Skeletal muscle tissue (tissue), 4 donors: Measurements from ENCODE around the gene GID4. TPM values are rescaled to one million over a fixed set of nuclear protein-coding genes. Genes with fewer than 3 reads are reported as not detected.
A peak's percentile ranks its signal among the peaks of the same experiment; 100 is the strongest.

Experiments
- H3K27ac ChIP-seq: one replicate; pipeline ENCODE4 v1.7.0; 2013; ENCODE audit warnings: mild to moderate bottlenecking, low read depth, low read length, inconsistent platforms
- H3K27me3 ChIP-seq, 3 donors: one replicate each; pipeline ENCODE4 v1.7.0; 2013; ENCODE audit warnings: low read length in 3 of 3; ENCODE audit not compliant: control insufficient read depth in 3 of 3, insufficient read depth in 3 of 3
- H3K36me3 ChIP-seq, 3 donors: one replicate each; pipeline ENCODE4 v1.7.0; 2013; ENCODE audit warnings: low read length in 3 of 3; ENCODE audit not compliant: control insufficient read depth in 3 of 3, insufficient read depth in 3 of 3
- H3K4me1 ChIP-seq, 3 donors: one replicate each; pipeline ENCODE4 v1.7.0; 2013; ENCODE audit warnings: low read length in 3 of 3, mild to moderate bottlenecking in 3 of 3; ENCODE audit not compliant: control insufficient read depth in 3 of 3, insufficient read depth in 3 of 3
- H3K4me3 ChIP-seq, 3 donors: one replicate each; pipeline ENCODE4 v1.7.0; 2013; ENCODE audit warnings: low read length in 3 of 3
- H3K9ac ChIP-seq, 3 donors: one replicate each; pipeline ENCODE4 v1.7.0; 2013; ENCODE audit warnings: low read length in 3 of 3, mild to moderate bottlenecking in 3 of 3, moderate library complexity in 2 of 3, low read depth in 1 of 3
- H3K9me3 ChIP-seq, 3 donors: one replicate each; pipeline ENCODE4 v1.7.0; 2013; ENCODE audit warnings: low read length in 3 of 3; ENCODE audit not compliant: control insufficient read depth in 3 of 3
- total RNA-seq: library from RNA; depleted of rRNA; stranded (reverse); fragments of >200 nt; gene quantifications from one replicate; pipeline ENCODE4 v1.2.3, GENCODE V29; 2014
- donor health status: Osteomylitis.

The GID4 gene
- total RNA-seq, 1 donor from 2014 or later: 5.2 TPM

DNA sequence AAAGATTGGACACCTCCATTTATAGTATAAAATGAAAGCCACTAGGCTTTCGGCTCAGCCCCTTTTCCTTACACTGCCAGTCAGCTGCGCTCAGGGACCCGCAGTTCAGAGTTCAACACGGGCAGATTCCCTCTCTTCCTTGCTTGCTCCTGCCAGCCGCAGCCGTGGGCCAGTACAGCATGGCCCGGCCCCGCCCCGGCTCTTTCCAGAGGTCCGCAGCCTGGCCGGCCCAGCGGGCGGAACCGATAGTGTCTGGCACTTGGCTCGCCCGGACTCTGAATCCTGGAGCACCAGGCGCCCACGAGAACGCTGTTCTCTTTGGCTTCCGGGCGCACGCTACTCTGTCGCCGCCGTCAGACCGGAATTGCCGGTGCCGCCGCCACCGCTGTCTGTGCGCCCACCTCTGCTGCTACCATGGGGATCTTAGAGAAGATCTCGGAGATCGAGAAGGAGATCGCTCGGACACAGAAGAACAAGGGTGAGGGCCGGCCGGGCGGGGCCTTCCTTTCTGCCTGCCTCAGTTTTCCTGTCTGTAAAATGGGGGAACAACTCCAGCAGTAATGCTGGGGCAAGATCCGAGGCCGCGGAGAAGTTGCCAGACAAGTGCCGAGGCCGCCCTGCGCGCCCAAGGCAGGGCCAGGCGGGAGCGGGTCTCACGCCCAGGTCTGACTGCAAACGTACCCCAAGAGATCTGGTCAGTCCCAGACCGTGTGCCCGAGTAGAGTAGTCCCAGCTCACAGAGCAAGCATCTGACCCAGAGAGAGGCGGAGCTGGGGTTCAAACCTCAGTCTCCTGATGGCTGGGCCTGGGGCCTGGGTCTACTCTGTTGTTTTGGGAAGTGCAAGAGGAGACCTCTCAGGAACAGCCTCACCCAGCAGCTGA, 48.6 kb downstream of the GID4 start, which contains the start of gene DRG2:
Gene DRG2, plus strand, starts transcription at position 339 of the 882 bp plus-strand sequence. Its CDS starts 76 bp downstream, at position 415.
- Histone ChIP-seq H3K36me3 (peaks cover 0 to 7% (median 0%) of the 10 kb centered on the region in 3 donors), H3K27me3 (no peaks in the 10 kb centered on the region), H3K4me3 (peak within 1 kb of the TSS; percentile 93 to 96 (median 96)), H3K4me1 (peaks cover 10 to 15% (median 10%) of the 10 kb centered on the region in 3 donors), H3K9me3 (no peaks in the 10 kb centered on the region), H3K9ac (peak within 1 kb of the TSS; percentile 90 to 92 (median 92)), H3K27ac (peak within 1 kb of the TSS; percentile 88)

DNA sequence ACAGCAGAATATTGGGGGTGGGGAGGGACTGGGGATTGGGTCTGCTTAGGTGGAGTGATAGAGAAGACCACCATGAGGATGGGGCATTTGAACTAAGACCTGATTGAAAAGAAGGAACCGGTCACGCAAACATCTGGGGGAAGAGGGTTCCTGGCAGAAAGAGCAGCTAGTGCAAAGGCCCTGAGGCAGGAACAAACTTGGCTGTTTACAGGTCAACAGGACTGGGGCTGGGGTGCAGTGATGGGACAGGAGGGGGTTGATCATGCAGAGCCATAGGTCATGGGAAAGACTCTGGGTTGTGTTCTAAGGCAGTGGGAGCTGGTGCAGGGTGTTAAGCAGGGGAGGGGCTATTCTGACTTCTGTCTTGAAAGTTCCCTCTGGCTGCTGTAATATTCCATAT, 50.4 kb downstream of the GID4 start:
- Histone ChIP-seq H3K4me3 (no peak overlapping the region), H3K4me1 (peaks cover 10 to 21% (median 16%) of the 10 kb centered on the region in 3 donors), H3K36me3 (peaks cover 8 to 19% (median 9%) of the 10 kb centered on the region in 3 donors), H3K9ac (no peak overlapping the region), H3K27me3 (no peaks in the 10 kb centered on the region), H3K9me3 (no peaks in the 10 kb centered on the region), H3K27ac (no peak overlapping the region)

DNA sequence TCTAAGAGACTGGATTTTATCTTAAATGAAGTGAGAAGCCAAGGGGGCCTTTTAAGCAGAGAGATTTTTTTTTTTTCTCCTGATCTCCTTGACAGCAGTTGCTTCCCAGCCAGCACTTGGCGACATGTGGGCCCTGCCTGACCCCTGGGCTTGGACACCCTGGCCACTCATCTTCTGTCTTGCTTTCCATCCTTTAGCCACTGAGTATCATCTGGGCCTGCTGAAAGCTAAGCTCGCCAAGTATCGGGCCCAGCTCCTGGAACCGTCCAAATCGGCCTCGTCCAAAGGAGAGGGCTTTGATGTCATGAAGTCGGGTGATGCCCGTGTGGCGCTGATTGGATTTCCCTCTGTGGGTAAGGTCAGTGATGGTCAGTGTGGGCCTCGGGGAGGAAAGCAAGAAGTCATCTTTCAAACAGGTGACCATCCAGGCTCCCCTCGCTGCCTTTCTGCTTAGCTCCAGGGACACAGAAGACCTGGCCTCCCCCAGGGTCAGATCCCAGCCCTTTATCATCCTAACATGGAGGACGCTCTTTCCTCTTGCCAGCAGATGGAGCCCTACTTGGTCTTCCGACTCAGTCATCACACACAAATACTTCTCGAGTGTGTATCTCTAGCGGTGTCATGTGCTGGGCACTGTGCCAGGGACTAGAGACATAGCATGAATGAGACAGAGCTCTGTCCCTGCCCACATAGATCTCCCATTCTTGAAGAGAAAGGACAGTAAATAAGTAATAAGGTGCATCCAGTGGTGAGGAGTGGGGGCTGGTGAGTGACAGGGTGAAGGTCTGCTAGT, 54.6 kb downstream of the GID4 start:
- H3K36me3 ChIP-seq: peaks cover 29 to 53% (median 41%) of the 10 kb centered on the region in 3 donors

DNA sequence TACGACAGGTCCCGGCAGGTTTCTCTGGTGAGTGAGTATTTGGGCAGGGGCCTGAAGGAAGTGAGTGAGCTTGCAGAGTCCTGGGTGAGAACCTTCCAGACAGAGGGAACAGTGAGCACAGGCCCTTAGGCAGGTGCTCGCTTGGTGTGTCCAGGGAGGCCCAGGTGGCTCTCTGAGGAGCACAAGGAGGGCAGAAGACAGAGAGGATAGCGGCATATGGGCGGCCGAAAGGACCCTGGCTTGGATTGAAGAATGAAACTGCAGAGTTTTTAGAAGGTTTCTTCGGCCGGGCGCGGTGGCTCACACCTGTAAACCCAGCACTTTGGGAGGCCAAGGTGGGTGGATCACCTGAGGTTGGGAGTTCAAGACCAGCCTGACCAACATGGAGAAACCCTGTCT, 55.2 kb downstream of the GID4 start:
- Histone ChIP-seq H3K9ac (no peak overlapping the region), H3K36me3 (peaks cover 33 to 59% (median 47%) of the 10 kb centered on the region in 3 donors), H3K27me3 (no peaks in the 10 kb centered on the region), H3K9me3 (no peaks in the 10 kb centered on the region), H3K4me1 (peaks cover 0 to 6% (median 6%) of the 10 kb centered on the region in 3 donors), H3K27ac (no peak overlapping the region), H3K4me3 (no peak overlapping the region)

More for the DNA sequence above, 54.6 kb downstream of the GID4 start:
- no peaks in the 10 kb centered on the region for H3K27me3 ChIP-seq
- H3K9me3 ChIP-seq: no peaks in the 10 kb centered on the region
- no peak overlapping the region for H3K27ac ChIP-seq
- peaks cover 2 to 10% (median 8%) of the 10 kb centered on the region in 3 donors for H3K4me1 ChIP-seq
- no peak overlapping the region for H3K4me3 ChIP-seq
- H3K9ac ChIP-seq: peak overlapping the region in 1 of 3 donors; percentile 33

DNA sequence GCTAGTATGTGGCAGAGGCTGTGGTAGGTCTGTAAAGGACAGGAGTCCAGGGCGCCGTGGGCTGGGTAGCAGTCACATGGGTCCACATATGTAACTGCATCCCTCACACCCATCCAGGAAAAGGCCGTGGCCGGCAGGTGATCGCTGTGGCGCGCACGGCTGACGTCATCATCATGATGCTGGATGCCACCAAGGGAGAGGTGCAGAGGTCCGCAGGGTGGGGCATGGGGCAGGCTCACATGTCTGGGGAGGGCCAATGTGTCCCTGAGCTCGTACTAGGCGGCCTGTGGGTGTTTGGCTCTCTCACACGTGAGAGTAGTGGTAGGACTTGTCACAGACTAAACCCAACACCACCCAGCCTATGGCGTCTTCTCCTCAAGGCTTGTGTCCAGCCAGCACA, 60.3 kb downstream of the GID4 start:
- H3K27ac ChIP-seq: no peak overlapping the region
- no peaks in the 10 kb centered on the region for H3K4me1 ChIP-seq
- peaks cover 53 to 82% (median 79%) of the 10 kb centered on the region in 3 donors for H3K36me3 ChIP-seq
- no peaks in the 10 kb centered on the region for H3K9me3 ChIP-seq
- no peak overlapping the region for H3K9ac ChIP-seq
- no peaks in the 10 kb centered on the region for H3K27me3 ChIP-seq
- no peak overlapping the region for H3K4me3 ChIP-seq

DNA sequence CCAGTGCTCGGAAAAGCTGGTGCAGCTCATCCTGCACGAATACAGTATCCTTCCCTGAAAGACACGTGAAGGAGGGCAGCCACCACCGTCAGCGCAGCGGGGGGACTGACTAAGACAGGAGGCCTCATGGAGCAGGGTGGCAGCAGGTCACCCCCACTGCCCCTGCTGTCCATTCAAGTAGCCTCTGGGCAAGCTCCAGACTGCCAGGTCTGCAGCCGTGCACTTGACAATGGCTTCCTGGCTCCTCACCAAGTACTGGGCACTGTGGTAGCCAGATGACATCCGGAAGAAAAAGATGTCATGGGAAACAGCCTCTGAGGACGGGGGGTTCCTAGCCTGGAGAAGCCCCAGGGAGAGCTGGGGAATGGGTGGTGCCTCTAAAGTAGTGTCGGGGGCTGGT, 61.4 kb downstream of the GID4 start:
- H3K36me3 ChIP-seq: peaks cover 64 to 90% (median 87%) of the 10 kb centered on the region in 3 donors
- no peak overlapping the region for H3K27ac ChIP-seq
- no peak overlapping the region for H3K4me3 ChIP-seq
- H3K9me3 ChIP-seq: no peaks in the 10 kb centered on the region
- H3K9ac ChIP-seq: no peak overlapping the region
- H3K4me1 ChIP-seq: no peaks in the 10 kb centered on the region
- H3K27me3 ChIP-seq: no peaks in the 10 kb centered on the region

DNA sequence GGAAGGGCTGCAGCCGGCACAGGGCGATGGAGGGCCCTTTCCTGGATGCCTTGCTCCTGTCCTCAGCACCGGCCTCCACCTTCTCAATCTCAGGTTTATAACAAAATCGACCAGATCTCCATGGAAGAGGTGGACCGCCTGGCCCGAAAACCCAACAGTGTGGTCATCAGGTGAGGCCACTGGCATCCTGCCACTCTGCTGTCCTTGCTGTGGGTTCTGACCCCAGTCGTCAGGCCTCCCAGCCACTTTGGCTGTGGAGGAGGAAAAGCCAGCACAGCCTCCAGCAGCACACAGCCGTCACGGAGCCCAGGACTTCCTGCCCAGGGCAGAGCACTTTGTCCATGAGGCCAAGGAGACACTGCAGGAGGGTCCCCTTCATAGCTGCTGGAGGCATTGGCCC, 62.6 kb downstream of the GID4 start:
- Histone ChIP-seq H3K36me3 (peaks cover 68 to 88% (median 84%) of the 10 kb centered on the region in 3 donors), H3K4me1 (no peaks in the 10 kb centered on the region), H3K4me3 (no peak overlapping the region), H3K9me3 (no peaks in the 10 kb centered on the region), H3K9ac (no peak overlapping the region), H3K27me3 (no peaks in the 10 kb centered on the region), H3K27ac (no peak overlapping the region)

DNA sequence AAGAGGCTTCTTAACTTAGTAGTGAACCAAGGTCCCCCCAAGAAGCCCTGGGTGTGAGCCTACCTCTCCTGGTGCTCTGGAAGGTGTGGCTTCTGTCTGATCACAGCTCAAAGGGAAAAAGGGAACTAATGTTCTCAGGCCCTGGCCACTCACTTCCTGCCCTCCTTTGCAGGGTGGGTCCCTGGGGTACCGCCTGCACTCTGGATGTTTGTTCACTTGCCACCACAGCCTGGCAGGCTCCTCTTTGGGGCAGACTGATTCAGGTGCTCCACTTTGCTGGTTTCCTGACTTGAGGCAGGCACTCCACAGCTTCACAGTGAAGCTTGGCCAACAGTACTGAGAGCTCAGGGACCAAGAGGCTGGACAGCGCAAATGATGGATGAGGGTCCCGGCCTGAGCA, 63.4 kb downstream of the GID4 start:
- Histone ChIP-seq H3K4me1 (no peaks in the 10 kb centered on the region), H3K9ac (no peak overlapping the region), H3K9me3 (no peaks in the 10 kb centered on the region), H3K27me3 (no peaks in the 10 kb centered on the region), H3K4me3 (no peak overlapping the region), H3K27ac (no peak overlapping the region), H3K36me3 (peaks cover 68 to 83% (median 81%) of the 10 kb centered on the region in 3 donors)

DNA sequence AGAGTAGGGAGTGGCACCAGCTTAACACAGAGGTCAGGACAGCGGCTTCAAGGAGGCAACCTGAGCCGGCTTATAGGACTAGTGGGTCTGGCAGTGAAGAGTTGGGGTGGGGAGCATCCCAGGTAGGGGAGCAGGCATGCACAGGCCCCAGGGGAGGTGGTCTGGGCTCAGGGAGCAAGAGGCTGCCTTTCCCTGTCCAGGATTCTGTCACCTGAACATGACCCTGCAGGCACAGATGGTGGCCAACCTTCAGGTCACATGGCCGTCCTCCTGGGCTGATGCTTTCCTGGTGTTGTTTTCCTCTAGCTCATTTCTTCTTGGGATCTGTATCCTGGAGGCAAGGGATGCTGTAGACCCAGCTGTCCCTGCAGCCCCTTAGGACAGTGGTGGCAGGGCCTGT, 65.8 kb downstream of the GID4 start:
- Histone ChIP-seq H3K9me3 (no peaks in the 10 kb centered on the region), H3K36me3 (peaks cover 46 to 59% (median 57%) of the 10 kb centered on the region in 3 donors), H3K4me3 (no peak overlapping the region), H3K27ac (no peak overlapping the region), H3K9ac (no peak overlapping the region), H3K4me1 (no peaks in the 10 kb centered on the region), H3K27me3 (no peaks in the 10 kb centered on the region)
